OCI-LY1 (cell line): Measurements from ENCODE around the gene TMEM201.

Experiments
- EZH2 ChIP-seq: fragments of 200-600 bp; sonication (generic), shearing (Covaris generic); IDR thresholded peaks from 2 replicates; pipeline ENCODE4 v1.8.0; 2017; ENCODE audit warnings: borderline replicate concordance, mixed run types, mild to moderate bottlenecking, antibody characterized with exemption, low read length, moderate library complexity, mixed read lengths
- TF ChIP-seq, protein P1 (sequence below): fragments of 200-600 bp; sonication (generic), shearing (Covaris generic); IDR thresholded peaks from 2 replicates; pipeline ENCODE4 v1.5.1; 2017; ENCODE audit warnings: mild to moderate bottlenecking, antibody characterized with exemption, low read length, moderate library complexity, mixed read lengths

DNA sequence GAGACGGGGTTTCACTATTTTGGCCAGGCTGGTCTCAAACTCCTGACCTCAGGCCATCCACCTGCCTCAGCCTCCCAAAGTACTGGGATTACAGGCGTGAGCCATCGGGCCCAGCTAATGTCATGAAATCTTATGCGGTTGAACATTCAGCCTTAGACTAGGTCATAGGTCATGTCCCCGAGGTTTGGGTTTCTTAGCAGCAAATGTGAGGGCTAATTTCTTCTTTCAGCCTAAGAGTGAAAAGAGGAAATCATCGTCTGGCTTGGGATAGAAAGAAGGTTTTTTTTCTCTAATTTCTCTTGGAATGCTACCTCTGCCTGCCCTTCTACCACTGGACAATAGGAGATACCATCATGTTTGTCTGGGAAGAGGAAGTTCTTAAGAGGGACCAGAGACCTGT, 44.8 kb downstream of the TMEM201 start:
- TF ChIP-seq EZH2 = no peak
- TF ChIP-seq, protein P1, sequence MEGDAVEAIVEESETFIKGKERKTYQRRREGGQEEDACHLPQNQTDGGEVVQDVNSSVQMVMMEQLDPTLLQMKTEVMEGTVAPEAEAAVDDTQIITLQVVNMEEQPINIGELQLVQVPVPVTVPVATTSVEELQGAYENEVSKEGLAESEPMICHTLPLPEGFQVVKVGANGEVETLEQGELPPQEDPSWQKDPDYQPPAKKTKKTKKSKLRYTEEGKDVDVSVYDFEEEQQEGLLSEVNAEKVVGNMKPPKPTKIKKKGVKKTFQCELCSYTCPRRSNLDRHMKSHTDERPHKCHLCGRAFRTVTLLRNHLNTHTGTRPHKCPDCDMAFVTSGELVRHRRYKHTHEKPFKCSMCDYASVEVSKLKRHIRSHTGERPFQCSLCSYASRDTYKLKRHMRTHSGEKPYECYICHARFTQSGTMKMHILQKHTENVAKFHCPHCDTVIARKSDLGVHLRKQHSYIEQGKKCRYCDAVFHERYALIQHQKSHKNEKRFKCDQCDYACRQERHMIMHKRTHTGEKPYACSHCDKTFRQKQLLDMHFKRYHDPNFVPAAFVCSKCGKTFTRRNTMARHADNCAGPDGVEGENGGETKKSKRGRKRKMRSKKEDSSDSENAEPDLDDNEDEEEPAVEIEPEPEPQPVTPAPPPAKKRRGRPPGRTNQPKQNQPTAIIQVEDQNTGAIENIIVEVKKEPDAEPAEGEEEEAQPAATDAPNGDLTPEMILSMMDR = no peak
